ENCODE results near the gene POP5. TPM values are rescaled to one million over a fixed set of nuclear protein-coding genes. Genes with fewer than 3 reads are reported as not detected.

The POP5 gene
- total and polyA plus RNA-seq, 2 of the 4 experiments (the other 2 are of a cell fraction), result 69.5 to 99.4 TPM

- no peak overlapping the region for H2AK9ac ChIP-seq (replicated peaks; ENCODE audit: low read depth, low read length, poor library complexity)
- H3K14ac ChIP-seq (replicated peaks; ENCODE audit: low read depth, low read length), result no peak overlapping the region
- no peak overlapping the region for H2BK5ac ChIP-seq (ENCODE audit: low read depth, low read length, poor library complexity, severe bottlenecking)
- H3K4me2 ChIP-seq (ENCODE audit: low read depth, low read length), result no peak overlapping the region
- H3K9ac ChIP-seq (ENCODE audit: low read depth, low read length), result no peak overlapping the region
- WGBS, 2 experiments (ENCODE audit: extremely low coverage in 2 of 2, insufficient read length in 1 of 2), result no CpG with 5 or more reads among the region's 1 CpG
- H3K4me3 ChIP-seq (ENCODE audit: insufficient read depth, low read depth, low read length), result no peak overlapping the region
- CTCF ChIA-PET, result no interaction called here
- H3K9me1 ChIP-seq (ENCODE audit: insufficient read depth, low read length), result no peaks in the 10 kb centered on the region
- DNase-seq, result no peak
- H3K27me3 ChIP-seq (ENCODE audit: control insufficient read depth, insufficient read depth, low read length), result peaks cover under 1% of the 10 kb centered on the region; the same call in 1 of the 2 replicates
- no peak overlapping the region for H4K5ac ChIP-seq (ENCODE audit: low read depth, low read length)
- POLR2A ChIA-PET (ENCODE audit: unreplicated experiment), result no interaction called here
- no peak overlapping the region for H3K23ac ChIP-seq (ENCODE audit: low read depth, low read length)
- TF ChIP-seq RAD21 (IDR thresholded peaks at IDR 0.05; ENCODE audit: low read length), result no peak
- TF ChIP-seq BHLHE40 (IDR thresholded peaks at IDR 0.05; ENCODE audit: low read depth, low read length), result no peak
- TF ChIP-seq CTCF (conservative IDR thresholded peaks at IDR 0.05; ENCODE audit: low read depth, low read length), result no peak
- no peak for TF ChIP-seq SMC3 (IDR thresholded peaks at IDR 0.05; ENCODE audit: low read depth, low read length)
- no peak for TF ChIP-seq MXI1 (IDR thresholded peaks at IDR 0.05; ENCODE audit: borderline replicate concordance, low read depth, low read length)
- TF ChIP-seq MAFK (IDR thresholded peaks at IDR 0.05; ENCODE audit: low read depth, low read length), result no peak
- no peak for TF ChIP-seq RFX5 (IDR thresholded peaks at IDR 0.05; ENCODE audit: low read depth, low read length)
- no peak for TF ChIP-seq ELK1 (IDR thresholded peaks at IDR 0.05; ENCODE audit: borderline replicate concordance, low read depth, low read length)
- no peak for TF ChIP-seq POLR2A (IDR thresholded peaks at IDR 0.05; ENCODE audit: low read depth, low read length)
- no peak for TF ChIP-seq USF2 (IDR thresholded peaks at IDR 0.05; ENCODE audit: low read depth, low read length)
- no peak for TF ChIP-seq MAZ (IDR thresholded peaks at IDR 0.05; ENCODE audit: borderline replicate concordance, low read depth, low read length)
- no peak for TF ChIP-seq FOS (IDR thresholded peaks at IDR 0.05; ENCODE audit: low read depth, low read length)
- TF ChIP-seq NFE2L2 (IDR thresholded peaks at IDR 0.05; ENCODE audit: low read depth, low read length), result no peak
- no peak for TF ChIP-seq RCOR1 (IDR thresholded peaks at IDR 0.05; ENCODE audit: insufficient replicate concordance, low read length)
- TF ChIP-seq CHD1 (IDR thresholded peaks at IDR 0.05; ENCODE audit: low read depth, low read length), result no peak
- no peak for TF ChIP-seq CEBPB (IDR thresholded peaks at IDR 0.05; ENCODE audit: low read depth, low read length)
- H3K18ac ChIP-seq (ENCODE audit: low read depth, low read length), result no peak overlapping the region
- peaks cover 41% of the 10 kb centered on the region for H3K36me3 ChIP-seq (ENCODE audit: control insufficient read depth, insufficient read depth, low read length)
- no peak overlapping the region for H3K4ac ChIP-seq (ENCODE audit: low read depth, low read length)
- dilution Hi-C loops (cut with HindIII; ENCODE audit: low sequenced_read_pairs, unreplicated experiment), result no loop called here
- no peak for ATAC-seq (ENCODE audit: low read depth)
- intact Hi-C loops (cut with micrococcal nuclease), result no loop called here
- H3K79me1 ChIP-seq (ENCODE audit: low read depth in 1 of 2, low read length in 2 of 2), result peaks cover 17 to 29% of the 10 kb centered on the region in 2 experiments; a peak in 2 of 4 replicates
- peaks cover 9% of the 10 kb centered on the region; the same call in 1 of the 2 replicates for H4K20me1 ChIP-seq (ENCODE audit: insufficient read depth, low read length)
- no peak overlapping the region for H2BK20ac ChIP-seq (ENCODE audit: low read depth, low read length)
- H2AK5ac ChIP-seq (ENCODE audit: low read depth, low read length), result no peak overlapping the region
- H4K91ac ChIP-seq (ENCODE audit: insufficient read depth, low read depth, low read length), result no peak overlapping the region
- in situ Hi-C loops (cut with MboI; ENCODE audit: low sequenced_read_pairs), result no loop called here
- BruUV-seq (replicated peaks), result no TSS peak
- H3K4me1 ChIP-seq (ENCODE audit: control insufficient read depth, insufficient read depth, low read length), result no peaks in the 10 kb centered on the region
- H3K56ac ChIP-seq (ENCODE audit: extremely low read depth, insufficient read depth, low read length), result no peak overlapping the region
- H3K9me3 ChIP-seq (ENCODE audit: control insufficient read depth, insufficient read depth, low read length), result no peaks in the 10 kb centered on the region
- no peak overlapping the region for H2BK120ac ChIP-seq (ENCODE audit: low read depth, low read length)
- no peak overlapping the region for H2AFZ ChIP-seq (replicated peaks; ENCODE audit: low read length, poor library complexity)
- H3K27ac ChIP-seq (ENCODE audit: insufficient read depth, low read length), result no peak overlapping the region
- no peak overlapping the region for H2BK15ac ChIP-seq (ENCODE audit: low read depth, low read length)
- H4K8ac ChIP-seq (ENCODE audit: low read depth in 2 of 2, low read length in 2 of 2), result no peak overlapping the region
Observed at GRCh38 chr12:120579179-120579578, 2.0 kb downstream of the POP5 start.

Measured in IMR-90 (cell line).